Brain pericyte (primary cell): Measurements from ENCODE around the gene ZNF771.
"Not testable (repeated sequence)": the region's sequence is repeated elsewhere in the genome, so short reads cannot be mapped to it uniquely, and the experiment has no call there.

Experiments
- DNase-seq: peaks from one replicate; pipeline ENCODE4 v3.0.0-alpha.2; 2012; ENCODE audit warnings: low read depth, low spot score

ZNF771 gene

GRCh38 chr16:30375864-30376263 is 31.5 kb upstream of the ZNF771 start:
- no peak for DNase-seq

GRCh38 chr16:30376461-30376902 is 30.9 kb upstream of the ZNF771 start:
- DNase-seq = no peak

GRCh38 chr16:30377050-30377811 is 30.2 kb upstream of the ZNF771 start:
- DNase-seq = no peak

- DNase-seq = no peak
These were observed 29.6 kb upstream of the ZNF771 start for GRCh38 chr16:30377812-30378235.

- DNase-seq = peak; percentile 93
These were observed 28.9 kb upstream of the ZNF771 start for GRCh38 chr16:30378236-30379157.

- no peak for DNase-seq
These were observed 28.1 kb upstream of the ZNF771 start for GRCh38 chr16:30379158-30379783.

GRCh38 chr16:30380072-30380802 is 27.2 kb upstream of the ZNF771 start:
- no peak for DNase-seq

- no peak for DNase-seq
These were observed 26.6 kb upstream of the ZNF771 start for GRCh38 chr16:30380803-30381208.

GRCh38 chr16:30381291-30382041 is 25.9 kb upstream of the ZNF771 start:
- no peak for DNase-seq

GRCh38 chr16:30382111-30382881 is 25.1 kb upstream of the ZNF771 start, which contains the start of gene SEPTIN1:
Gene SEPTIN1, minus strand, starts transcription at chr16:30382561. Its CDS starts 19 bp downstream, at chr16:30382542.
- no peak for DNase-seq

GRCh38 chr16:30383521-30383920 is 23.9 kb upstream of the ZNF771 start:
- no peak for DNase-seq

GRCh38 chr16:30394592-30395154 is 12.7 kb upstream of the ZNF771 start:
- DNase-seq = no peak

GRCh38 chr16:30395155-30395991 is 12.0 kb upstream of the ZNF771 start, which contains the start of gene ZNF48:
Gene ZNF48, plus strand, starts transcription at chr16:30395420. Its CDS starts 375 bp downstream, at chr16:30395795.
- DNase-seq = no peak

GRCh38 chr16:30395992-30396585 is 11.3 kb upstream of the ZNF771 start:
- DNase-seq = no peak

- not testable (repeated sequence) for DNase-seq
These were observed 10.8 kb upstream of the ZNF771 start for GRCh38 chr16:30396627-30397026.

GRCh38 chr16:30397056-30397455 is 10.3 kb upstream of the ZNF771 start:
- DNase-seq = no peak

GRCh38 chr16:30397776-30398660 is 9.4 kb upstream of the ZNF771 start:
- DNase-seq = no peak
